SJCRH30 (cell line): ENCODE results near the gene TANC1. TPM values are rescaled to one million over a fixed set of nuclear protein-coding genes. Genes with fewer than 3 reads are reported as not detected.
"Not testable (repeated sequence)": the region's sequence is repeated elsewhere in the genome, so short reads cannot be mapped to it uniquely, and the experiment has no call there.

ENCODE experiments used
- DNase-seq, 2 experiments: peaks; one replicate each; pipeline ENCODE4 v3.0.0-alpha.2; 2015 to 2020
- H3K27ac ChIP-seq: fragments of 250-450 bp; sonication (Bioruptor Pico); 2 replicates; pipeline ENCODE4 v1.5.1; 2020; ENCODE audit warnings: mild to moderate bottlenecking, moderate library complexity
- H3K27me3 ChIP-seq: fragments of 250-450 bp; sonication (Bioruptor Pico); 2 replicates; pipeline ENCODE4 v1.5.1; 2020; ENCODE audit warnings: mild to moderate bottlenecking, moderate library complexity
- H3K36me3 ChIP-seq: fragments of 250-450 bp; sonication (Bioruptor Pico); 2 replicates; pipeline ENCODE4 v1.5.1; 2020; ENCODE audit warnings: mild to moderate bottlenecking, moderate library complexity
- H3K4me1 ChIP-seq: fragments of 250-450 bp; sonication (Bioruptor Pico); 2 replicates; pipeline ENCODE4 v1.5.1; 2020; ENCODE audit warnings: mild to moderate bottlenecking, moderate library complexity
- H3K4me3 ChIP-seq: fragments of 250-450 bp; sonication (Bioruptor Pico); 2 replicates; pipeline ENCODE4 v1.5.1; 2020; ENCODE audit warnings: mild to moderate bottlenecking, moderate library complexity
- H3K9me3 ChIP-seq: fragments of 250-450 bp; sonication (Bioruptor Pico); replicated peaks from 2 replicates; pipeline ENCODE4 v1.5.1; 2020; ENCODE audit warnings: mild to moderate bottlenecking, moderate library complexity
- total RNA-seq: library from RNA; depleted of rRNA; stranded (reverse); fragments of >200 nt; shearing (Covaris generic); gene quantifications from 2 replicates; pipeline ENCODE4 v1.2.3, GENCODE V29; 2014

Gene TANC1
- total RNA-seq, 1 experiment from 2014 or later, result 15.1 TPM

DNA sequence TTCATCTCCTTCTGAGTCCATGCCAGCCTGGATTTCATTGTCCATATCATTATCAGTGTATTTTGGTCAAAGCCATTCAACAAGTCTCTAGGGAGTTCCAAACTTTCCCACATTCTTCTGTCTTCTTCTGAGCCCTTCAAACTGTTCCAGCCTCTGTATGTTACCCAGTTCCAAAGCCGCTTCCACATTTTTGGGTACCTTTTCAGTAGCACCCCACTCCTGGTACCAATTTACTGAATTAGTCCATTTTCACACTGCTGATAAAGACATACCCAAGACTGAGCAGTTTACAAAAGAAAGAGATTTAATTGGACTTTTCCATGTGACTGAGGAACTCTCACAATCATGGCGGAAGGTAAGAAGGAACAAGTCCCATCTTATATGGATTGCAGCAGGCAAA is 47.4 kb downstream of the TANC1 start:
- H3K36me3 ChIP-seq, result no peaks in the 10 kb centered on the region
- H3K9me3 ChIP-seq, result peaks cover 12% of the 10 kb centered on the region
- no peak for DNase-seq
- H3K27me3 ChIP-seq, result no peaks in the 10 kb centered on the region
- H3K4me1 ChIP-seq, result no peaks in the 10 kb centered on the region; the same call in none of the 2 replicates
- H3K4me3 ChIP-seq, result no peak overlapping the region
- no peak overlapping the region for H3K27ac ChIP-seq

DNA sequence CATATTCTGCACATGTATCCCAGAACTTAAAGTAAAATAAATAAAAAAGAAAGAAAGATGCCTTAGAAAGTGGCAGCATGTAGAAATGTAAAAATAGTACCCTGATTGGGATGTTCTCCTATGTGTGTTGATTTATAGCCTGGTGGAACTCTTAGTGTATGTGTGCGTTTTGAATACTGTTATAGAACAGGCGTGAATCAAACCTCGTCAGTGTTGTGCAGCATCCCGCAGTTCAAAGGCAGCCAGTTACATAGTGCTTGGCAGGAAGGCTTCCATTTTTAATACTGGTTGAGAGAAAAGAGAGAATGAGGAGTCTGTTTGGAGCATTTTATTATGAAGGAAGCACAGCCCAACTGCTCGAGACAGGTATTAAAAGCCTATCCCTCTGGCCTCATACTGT is 49.4 kb downstream of the TANC1 start:
- no peaks in the 10 kb centered on the region; the same call in 1 of the 2 replicates for H3K4me1 ChIP-seq
- H3K36me3 ChIP-seq, result no peaks in the 10 kb centered on the region
- no peak overlapping the region for H3K27ac ChIP-seq
- no peaks in the 10 kb centered on the region for H3K27me3 ChIP-seq
- H3K4me3 ChIP-seq, result no peak overlapping the region
- no peak for DNase-seq
- H3K9me3 ChIP-seq, result peaks cover 12% of the 10 kb centered on the region

DNA sequence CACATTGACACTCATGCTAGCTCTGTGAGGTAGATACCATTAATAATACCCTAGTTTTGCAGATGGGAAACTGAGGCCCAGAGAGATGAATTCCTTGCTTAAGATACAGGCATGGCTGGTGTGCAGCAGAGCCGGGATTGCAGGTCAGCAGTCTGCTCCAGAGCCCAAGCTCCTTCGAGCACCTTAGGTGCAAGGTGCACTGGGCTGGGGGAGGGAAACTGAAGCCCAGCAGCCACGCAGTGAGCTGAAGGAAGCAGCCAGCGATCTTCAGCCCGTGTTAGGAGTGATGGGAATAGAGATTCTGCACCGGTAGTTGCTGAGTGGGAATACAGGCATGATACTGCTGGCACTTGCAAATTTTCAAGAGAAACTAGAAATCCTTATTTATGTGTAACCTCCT is 50.6 kb downstream of the TANC1 start:
- Histone ChIP-seq H3K4me3 (no peak overlapping the region), H3K36me3 (no peaks in the 10 kb centered on the region), H3K27me3 (no peaks in the 10 kb centered on the region), H3K9me3 (peaks cover 9% of the 10 kb centered on the region), H3K27ac (no peak overlapping the region), H3K4me1 (no peaks in the 10 kb centered on the region; the same call in 1 of the 2 replicates)
- no peak for DNase-seq

DNA sequence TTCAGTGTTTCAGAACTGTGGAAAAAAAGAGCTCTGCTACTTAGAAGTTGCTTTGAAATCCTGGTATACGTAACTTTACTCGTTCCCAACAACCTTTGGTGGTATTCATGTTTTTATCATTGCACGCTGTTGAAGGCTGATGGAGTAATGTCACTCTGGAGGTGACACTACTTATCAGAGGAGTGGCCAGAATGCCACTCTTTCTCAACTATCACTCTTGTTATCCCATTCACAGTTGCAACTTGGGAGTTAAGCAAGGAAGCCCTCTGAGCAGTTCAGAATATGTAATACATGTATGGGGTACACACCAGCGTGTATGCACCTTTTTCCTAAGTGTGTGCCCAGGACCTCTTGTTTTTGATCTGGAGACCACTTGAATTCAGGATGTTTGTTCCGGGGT is 53.6 kb downstream of the TANC1 start:
- Histone ChIP-seq H3K9me3 (no peaks in the 10 kb centered on the region), H3K27ac (no peak overlapping the region), H3K4me1 (no peaks in the 10 kb centered on the region; the same call in 1 of the 2 replicates), H3K27me3 (no peaks in the 10 kb centered on the region), H3K36me3 (no peaks in the 10 kb centered on the region), H3K4me3 (no peak overlapping the region)
- DNase-seq, result no peak

DNA sequence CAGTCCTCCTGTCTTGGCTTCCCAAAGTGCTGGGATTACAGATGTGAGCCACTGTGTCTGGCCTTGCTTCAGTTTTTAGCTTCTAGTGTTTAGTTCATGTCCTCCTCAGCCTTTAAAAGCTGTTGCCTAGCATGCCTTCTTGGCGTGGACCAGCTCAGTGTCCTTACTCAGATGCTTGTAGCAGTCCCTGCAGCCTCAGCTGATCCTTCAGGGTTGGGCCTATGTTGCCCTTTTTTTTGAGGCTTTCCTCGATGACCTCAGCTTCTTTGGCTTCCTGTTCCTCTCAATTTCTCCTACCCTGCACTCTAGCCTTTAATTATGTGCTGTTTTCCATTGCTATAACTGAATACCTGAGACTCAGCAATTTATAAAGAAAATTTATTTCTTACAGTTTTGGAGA is 57.7 kb downstream of the TANC1 start:
- Histone ChIP-seq H3K27me3 (no peaks in the 10 kb centered on the region), H3K36me3 (no peaks in the 10 kb centered on the region), H3K9me3 (no peaks in the 10 kb centered on the region), H3K27ac (no peak overlapping the region), H3K4me1 (peaks cover 10% of the 10 kb centered on the region), H3K4me3 (no peak overlapping the region)
- DNase-seq, result no peak

DNA sequence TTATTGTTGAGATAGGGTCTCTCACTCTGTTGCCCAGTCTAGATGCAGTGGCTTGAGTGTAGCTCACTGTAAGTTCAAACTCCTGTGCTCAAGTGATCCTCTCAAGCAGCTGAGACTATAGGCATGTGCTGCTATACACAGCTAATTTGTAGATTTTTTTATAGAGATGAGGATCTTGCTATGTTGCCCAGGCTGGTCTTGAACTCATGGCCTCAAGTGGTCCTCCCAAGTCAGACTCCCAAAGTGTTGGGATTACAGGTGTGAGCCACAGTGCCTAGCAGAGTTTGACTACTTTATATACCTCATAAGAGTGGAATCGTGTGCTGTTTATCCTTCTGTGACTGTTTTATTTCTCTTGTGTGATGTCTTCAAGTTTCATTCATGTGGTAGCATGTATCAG is 60.3 kb downstream of the TANC1 start:
- no peak for DNase-seq
- Histone ChIP-seq H3K9me3 (no peaks in the 10 kb centered on the region), H3K27ac (no peak overlapping the region), H3K36me3 (no peaks in the 10 kb centered on the region), H3K4me1 (peaks cover 16% of the 10 kb centered on the region), H3K27me3 (no peaks in the 10 kb centered on the region), H3K4me3 (no peak overlapping the region)

DNA sequence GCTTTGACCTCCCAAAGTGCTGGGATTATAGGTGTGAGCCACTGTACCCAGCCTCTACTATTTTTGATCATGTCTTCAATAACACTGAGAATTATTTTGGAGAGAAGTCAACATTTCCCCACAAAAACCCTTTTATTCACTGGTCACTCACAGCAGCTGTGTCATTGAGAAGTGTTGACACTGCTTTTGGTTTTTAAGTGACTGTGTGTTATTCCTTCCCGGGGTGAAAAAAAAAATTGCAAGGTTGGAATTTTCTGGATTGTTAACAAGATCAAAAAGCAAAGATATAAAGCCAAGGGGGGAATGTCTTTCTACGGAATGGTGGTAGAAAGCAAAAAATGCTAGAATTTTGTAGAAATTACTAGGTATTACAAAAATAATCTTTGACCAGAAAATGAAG is 61.5 kb downstream of the TANC1 start:
- Histone ChIP-seq H3K27me3 (no peaks in the 10 kb centered on the region), H3K36me3 (no peaks in the 10 kb centered on the region), H3K4me3 (no peak overlapping the region), H3K4me1 (peaks cover 16% of the 10 kb centered on the region), H3K27ac (no peak overlapping the region), H3K9me3 (no peaks in the 10 kb centered on the region)
- DNase-seq, result no peak

DNA sequence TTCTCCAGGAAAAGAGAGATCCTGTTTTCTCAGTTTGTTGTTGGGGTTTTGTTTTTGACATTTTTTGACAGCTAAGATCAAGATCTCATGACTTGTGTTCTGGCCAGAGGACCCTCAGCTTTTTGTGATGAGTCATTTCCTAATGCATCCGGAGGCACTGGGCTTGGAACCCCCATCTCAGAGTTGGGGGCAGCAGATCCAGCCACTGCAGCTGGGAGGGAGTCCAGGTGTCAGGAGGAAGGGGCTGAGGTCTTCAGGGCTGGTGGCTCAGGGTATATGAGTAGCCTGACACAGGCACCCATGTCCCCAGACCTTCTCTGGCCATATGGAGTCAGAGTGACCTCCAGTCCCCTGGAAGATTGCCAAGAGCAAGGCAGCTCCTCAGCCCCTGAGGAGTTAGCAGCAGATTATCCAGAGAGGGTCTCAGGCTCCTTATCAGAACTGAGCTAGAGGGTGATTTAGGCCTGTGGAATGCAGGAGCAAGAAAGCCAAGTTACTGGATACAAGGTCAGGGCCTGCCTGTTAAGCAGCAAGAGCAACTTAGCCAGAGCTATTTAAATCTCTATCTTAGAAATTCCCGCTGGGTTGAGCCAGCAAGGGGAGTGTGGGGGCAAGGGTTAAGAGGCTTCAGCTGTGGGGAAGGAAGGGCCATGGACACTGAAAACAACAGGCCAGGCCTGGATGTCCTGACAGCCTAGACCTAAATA is 62.4 kb downstream of the TANC1 start:
- Histone ChIP-seq H3K4me3 (no peak overlapping the region), H3K27me3 (no peaks in the 10 kb centered on the region), H3K9me3 (no peaks in the 10 kb centered on the region), H3K4me1 (peaks cover 20% of the 10 kb centered on the region), H3K27ac (no peak overlapping the region), H3K36me3 (no peaks in the 10 kb centered on the region)
- peak; percentile 36 to 37 for DNase-seq

DNA sequence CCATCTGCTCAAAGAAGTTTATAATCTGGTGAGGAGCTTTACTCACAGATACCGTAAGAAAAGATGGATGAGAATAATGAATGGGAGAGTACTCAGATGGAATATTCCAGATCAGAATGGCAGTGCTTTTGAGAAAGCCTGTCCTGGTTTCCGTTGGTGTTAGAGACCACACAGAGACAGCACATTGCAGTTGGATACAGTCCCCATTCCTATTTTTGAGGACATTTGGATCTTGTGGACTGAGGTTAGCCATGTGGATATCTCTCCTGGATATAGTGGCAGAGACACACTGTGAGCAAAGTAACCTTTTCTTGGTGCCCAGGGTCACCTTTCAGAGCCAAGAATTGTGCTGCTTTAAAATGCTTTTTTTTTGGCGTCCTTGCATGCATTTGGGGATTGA is 63.7 kb downstream of the TANC1 start:
- Histone ChIP-seq H3K27me3 (no peaks in the 10 kb centered on the region), H3K27ac (no peak overlapping the region), H3K4me3 (no peak overlapping the region), H3K9me3 (peaks cover 6% of the 10 kb centered on the region), H3K36me3 (no peaks in the 10 kb centered on the region), H3K4me1 (peaks cover 21% of the 10 kb centered on the region)
- DNase-seq, result no peak

DNA sequence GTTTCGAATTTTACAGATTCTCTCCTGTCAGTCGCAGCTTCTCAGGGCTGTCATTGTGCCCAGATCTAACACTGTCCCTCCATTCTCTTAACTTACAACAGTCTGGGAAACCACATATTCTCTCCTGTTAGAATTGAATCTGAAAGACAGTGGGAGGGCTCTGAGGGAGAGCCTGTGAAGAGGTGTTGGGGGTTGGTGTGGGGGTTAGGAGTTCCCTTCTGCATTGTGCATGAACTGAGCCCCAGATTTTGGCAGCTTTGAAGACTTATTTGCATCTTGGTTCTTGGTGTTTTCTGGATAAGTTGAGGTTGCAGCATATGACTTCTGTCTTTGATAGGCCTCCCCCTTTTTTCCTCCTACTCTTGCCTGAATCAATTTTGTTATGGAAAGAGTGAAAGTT is 64.1 kb downstream of the TANC1 start:
- DNase-seq, result no peak
- Histone ChIP-seq H3K4me1 (peaks cover 21% of the 10 kb centered on the region), H3K27me3 (no peaks in the 10 kb centered on the region), H3K27ac (no peak overlapping the region), H3K4me3 (no peak overlapping the region), H3K36me3 (no peaks in the 10 kb centered on the region), H3K9me3 (peaks cover 10% of the 10 kb centered on the region)

DNA sequence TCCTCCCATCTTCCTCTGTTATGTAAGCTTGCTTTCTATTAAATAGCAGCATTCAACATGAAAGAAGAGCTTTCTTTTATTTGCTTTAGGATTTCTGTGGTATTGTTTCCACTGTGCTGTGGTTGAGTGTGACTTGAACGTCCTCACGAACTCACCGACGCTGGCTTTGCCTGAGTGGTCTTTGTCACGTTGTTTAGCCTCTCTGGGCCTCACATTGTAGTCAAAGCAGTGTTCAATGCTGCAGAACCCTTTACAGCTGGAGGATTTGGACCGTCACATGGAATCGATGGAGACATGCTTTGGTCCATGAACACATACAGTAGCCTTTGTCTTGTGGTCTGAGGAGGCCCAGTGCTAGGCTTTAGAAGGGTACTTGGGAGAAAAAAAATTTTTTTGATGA is 66.3 kb downstream of the TANC1 start:
- H3K36me3 ChIP-seq, result no peaks in the 10 kb centered on the region
- peaks cover 21% of the 10 kb centered on the region for H3K4me1 ChIP-seq
- no peak overlapping the region for H3K4me3 ChIP-seq
- DNase-seq, result no peak
- H3K27ac ChIP-seq, result no peak overlapping the region
- no peaks in the 10 kb centered on the region for H3K27me3 ChIP-seq
- H3K9me3 ChIP-seq, result peaks cover 10% of the 10 kb centered on the region

DNA sequence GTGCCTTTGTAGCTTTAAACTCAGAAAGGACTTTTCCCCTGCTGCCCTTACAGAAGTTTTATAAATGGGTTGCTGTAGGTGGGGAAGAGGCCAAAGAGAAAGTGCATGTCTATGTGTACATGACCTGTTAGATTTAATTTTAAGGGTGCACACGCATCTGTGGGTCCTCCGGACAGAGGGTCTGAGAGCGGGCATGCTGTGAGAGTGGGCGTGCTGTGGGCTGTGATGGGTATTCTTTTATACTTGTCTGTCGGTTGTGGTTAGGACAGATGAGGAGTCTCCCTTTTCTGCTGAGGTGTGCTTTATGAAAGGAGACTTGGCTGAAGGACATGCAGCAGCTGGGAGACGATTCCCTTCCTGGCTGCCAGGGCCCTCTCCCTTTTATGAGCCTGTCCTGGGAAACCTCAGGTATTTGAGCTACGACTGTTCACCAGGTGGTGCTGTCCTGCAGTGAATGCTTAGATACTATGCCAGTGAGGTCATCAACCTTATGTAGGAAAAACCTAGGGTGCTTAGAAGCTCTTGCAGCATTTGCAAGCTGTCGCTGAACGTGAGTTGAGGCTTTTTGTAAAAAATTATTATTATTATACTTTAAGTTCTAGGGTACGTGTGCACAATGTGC is 67.5 kb downstream of the TANC1 start:
- Histone ChIP-seq H3K27me3 (no peaks in the 10 kb centered on the region), H3K36me3 (no peaks in the 10 kb centered on the region), H3K9me3 (peaks cover 10% of the 10 kb centered on the region), H3K27ac (peak overlapping the region; percentile 31), H3K4me1 (peaks cover 13% of the 10 kb centered on the region), H3K4me3 (no peak overlapping the region)
- peak; percentile 66 to 74 for DNase-seq

DNA sequence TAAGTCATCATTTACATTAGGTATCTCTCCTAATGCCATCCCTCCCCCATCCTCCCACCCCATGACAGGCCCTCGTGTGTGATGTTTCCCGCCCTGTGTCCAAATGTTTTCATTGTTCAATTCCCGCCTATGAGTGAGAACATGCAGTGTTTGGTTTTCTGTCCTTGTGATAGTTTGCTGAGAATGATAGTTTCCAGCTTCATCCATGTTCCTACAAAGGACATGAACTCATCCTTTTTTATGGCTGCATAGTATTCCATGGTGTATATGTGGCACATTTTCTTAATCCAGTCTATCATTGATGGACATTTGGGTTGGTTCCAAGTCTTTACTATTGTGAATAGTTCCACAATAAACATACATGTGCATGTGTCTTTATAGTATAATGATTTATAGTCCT is 68.0 kb downstream of the TANC1 start:
- not testable (repeated sequence) for H3K27me3 ChIP-seq, DNase-seq, H3K27ac ChIP-seq, H3K36me3 ChIP-seq, H3K4me3 ChIP-seq, H3K4me1 ChIP-seq
- peaks cover 10% of the 10 kb centered on the region for H3K9me3 ChIP-seq

DNA sequence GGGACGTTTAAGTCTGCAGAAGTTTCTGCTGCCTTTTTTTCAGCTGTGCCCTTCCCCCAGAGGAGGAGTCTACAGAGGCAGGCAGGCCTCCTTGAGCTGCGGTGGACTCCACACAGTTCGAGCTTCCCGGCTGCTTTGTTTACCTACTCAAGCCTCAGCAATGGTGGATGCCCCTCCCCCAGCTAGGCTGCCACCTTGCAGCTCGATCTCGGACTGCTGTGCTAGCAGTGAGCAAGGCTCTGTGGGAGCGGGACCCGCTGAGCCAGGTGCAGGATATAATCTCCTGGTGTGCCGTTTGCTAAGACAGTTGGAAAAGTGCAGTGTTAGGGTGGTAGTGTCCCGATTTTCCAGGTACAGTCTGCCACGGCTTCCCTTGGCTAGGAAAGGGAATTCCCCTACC is 72.9 kb downstream of the TANC1 start:
- not testable (repeated sequence) for H3K4me3 ChIP-seq, DNase-seq, H3K36me3 ChIP-seq, H3K4me1 ChIP-seq, H3K27ac ChIP-seq, H3K27me3 ChIP-seq
- peaks cover 14% of the 10 kb centered on the region for H3K9me3 ChIP-seq

DNA sequence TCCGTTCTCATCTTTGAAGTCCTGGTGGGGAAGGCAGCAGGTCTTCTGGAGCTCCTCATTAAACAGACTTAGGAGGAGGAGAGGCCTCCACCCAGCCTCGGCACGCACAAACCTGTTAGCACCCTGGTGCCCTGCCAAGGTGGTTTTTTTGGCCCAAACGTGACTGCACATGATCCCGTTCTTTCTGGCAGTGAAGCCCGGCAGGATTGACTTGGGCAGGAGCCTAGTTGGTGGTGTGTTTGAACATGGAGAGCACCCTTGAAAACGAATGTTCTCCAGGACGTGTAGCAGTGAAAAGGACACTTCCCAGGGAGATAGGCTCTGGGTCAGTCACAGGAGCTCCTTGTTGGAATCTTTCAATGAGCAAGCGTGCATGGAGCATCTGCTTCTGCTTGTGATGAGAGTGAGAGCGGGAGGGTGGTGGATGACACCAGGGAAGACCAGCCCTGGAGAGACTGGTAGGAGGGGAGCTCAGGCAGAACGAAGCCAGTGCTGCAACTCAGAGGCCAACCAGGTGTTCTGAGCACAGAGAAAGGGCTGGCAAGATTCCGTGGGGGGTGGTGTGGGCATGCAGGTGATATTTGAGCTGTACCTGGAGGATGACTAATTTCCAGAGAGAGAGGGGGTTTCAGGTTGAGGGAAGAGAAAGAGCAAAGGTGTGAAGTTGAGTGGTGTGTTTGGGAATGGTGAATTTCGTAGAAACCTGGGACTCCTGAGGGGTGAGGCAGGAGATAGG is 73.8 kb downstream of the TANC1 start:
- Histone ChIP-seq H3K9me3 (peaks cover 7% of the 10 kb centered on the region), H3K27me3 (no peaks in the 10 kb centered on the region), H3K27ac (no peak overlapping the region), H3K4me3 (no peak overlapping the region), H3K4me1 (no peaks in the 10 kb centered on the region), H3K36me3 (no peaks in the 10 kb centered on the region)
- DNase-seq, result no peak
